T follicular helper cell (primary cell): ENCODE data around the gene PEX5L.
"Not testable (repeated sequence)": the region's sequence is repeated elsewhere in the genome, so short reads cannot be mapped to it uniquely, and the experiment has no call there.

ENCODE experiments used
- DNase-seq: peaks from one replicate; pipeline ENCODE4 v3.0.0-alpha.2; 2020; ENCODE audit warnings: low read depth
- total RNA-seq, 2 experiments: gene quantifications; one replicate each; lab custom pipeline; 2026; lab: John Stamatoyannopoulos, UW

Gene PEX5L
- total RNA-seq, result 0 reads per million in 2 experiments

GRCh38 chr3:180036671-180037455 is at the start of gene PEX5L:
Gene PEX5L (minus strand): TSS chr3:180036937. CDS start chr3:180036599, 338 bp downstream.
- no peak for DNase-seq

- no peak for DNase-seq
Measured at GRCh38 chr3:180085122-180085710, 48.5 kb upstream of the PEX5L start.

GRCh38 chr3:180082699-180083098 is 46.0 kb upstream of the PEX5L start:
- DNase-seq, result no peak

GRCh38 chr3:180078592-180078991 is 41.9 kb upstream of the PEX5L start:
- no peak for DNase-seq

GRCh38 chr3:180073561-180073960 is 36.8 kb upstream of the PEX5L start:
- DNase-seq, result no peak

- no peak for DNase-seq
Measured at GRCh38 chr3:180072786-180073185, 36.0 kb upstream of the PEX5L start.

- DNase-seq, result no peak
Measured at GRCh38 chr3:180070925-180071324, 34.2 kb upstream of the PEX5L start.

GRCh38 chr3:180068023-180068422 is 31.3 kb upstream of the PEX5L start:
- DNase-seq, result no peak

- DNase-seq, result no peak
Measured at GRCh38 chr3:180066598-180066997, 29.9 kb upstream of the PEX5L start.

GRCh38 chr3:180063783-180064182 is 27.0 kb upstream of the PEX5L start:
- DNase-seq, result no peak

- no peak for DNase-seq
Measured at GRCh38 chr3:180062771-180063170, 26.0 kb upstream of the PEX5L start.

GRCh38 chr3:180059356-180059755 is 22.6 kb upstream of the PEX5L start:
- no peak for DNase-seq

GRCh38 chr3:180058238-180058637 is 21.5 kb upstream of the PEX5L start:
- DNase-seq, result no peak

GRCh38 chr3:180055656-180056055 is 18.9 kb upstream of the PEX5L start:
- not testable (repeated sequence) for DNase-seq

GRCh38 chr3:180049391-180049790 is 12.7 kb upstream of the PEX5L start:
- DNase-seq, result no peak

- no peak for DNase-seq
Measured at GRCh38 chr3:180048840-180049239, 12.1 kb upstream of the PEX5L start.

- no peak for DNase-seq
Measured at GRCh38 chr3:180048103-180048502, 11.4 kb upstream of the PEX5L start.

GRCh38 chr3:180040966-180041365 is 4.2 kb upstream of the PEX5L start:
- DNase-seq, result no peak

GRCh38 chr3:180036092-180036670 is 556 bp downstream of the PEX5L start:
- DNase-seq, result no peak

- DNase-seq, result no peak
Measured at GRCh38 chr3:180026997-180027396, 9.7 kb downstream of the PEX5L start.

- DNase-seq, result no peak
Measured at GRCh38 chr3:180018543-180018942, 18.2 kb downstream of the PEX5L start.

GRCh38 chr3:180017846-180018245 is 18.9 kb downstream of the PEX5L start:
- no peak for DNase-seq

GRCh38 chr3:180011927-180012326 is 24.8 kb downstream of the PEX5L start:
- DNase-seq, result no peak
